Activated CD8-positive, alpha-beta memory T cell treated with anti-CD3 and anti-CD28 coated beads, Interleukin-2, amount 50 U/mL, for 4 hours (primary cell): ENCODE measurements around the gene ACYP1.

Experiments
- DNase-seq: peaks from one replicate; pipeline ENCODE4 v3.0.0-alpha.2; 2020

ACYP1 gene

GRCh38 chr14:75030147-75030546, 33.7 kb downstream of the ACYP1 start:
- no peak for DNase-seq

- no peak for DNase-seq
Measured at GRCh38 chr14:75025876-75026275, 37.9 kb downstream of the ACYP1 start.

- DNase-seq, result no peak
Measured at GRCh38 chr14:75025082-75025481, 38.7 kb downstream of the ACYP1 start.

DNA sequence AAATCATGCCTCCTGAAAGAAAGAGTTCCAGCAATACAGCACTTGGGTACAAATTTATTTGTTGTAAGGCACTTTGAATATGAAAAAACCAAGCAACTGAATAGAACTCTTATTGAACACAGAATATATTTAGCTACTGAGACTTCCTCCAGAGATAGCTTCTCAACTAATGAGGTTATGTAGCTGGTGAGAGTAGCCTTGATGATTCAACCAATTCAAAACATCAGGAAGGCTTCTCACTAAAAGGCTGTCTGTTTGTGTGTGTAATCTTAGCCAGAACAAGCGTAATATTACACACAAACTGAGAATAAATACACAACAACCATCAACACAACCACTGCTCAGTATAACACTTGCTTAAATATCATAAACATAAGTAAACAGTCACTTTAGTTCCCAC, 40.7 kb downstream of the ACYP1 start:
- no peak for DNase-seq

GRCh38 chr14:75022655-75023054, 41.2 kb downstream of the ACYP1 start:
- no peak for DNase-seq

- DNase-seq, result no peak
Measured at GRCh38 chr14:75018694-75019093, 45.1 kb downstream of the ACYP1 start.

DNA sequence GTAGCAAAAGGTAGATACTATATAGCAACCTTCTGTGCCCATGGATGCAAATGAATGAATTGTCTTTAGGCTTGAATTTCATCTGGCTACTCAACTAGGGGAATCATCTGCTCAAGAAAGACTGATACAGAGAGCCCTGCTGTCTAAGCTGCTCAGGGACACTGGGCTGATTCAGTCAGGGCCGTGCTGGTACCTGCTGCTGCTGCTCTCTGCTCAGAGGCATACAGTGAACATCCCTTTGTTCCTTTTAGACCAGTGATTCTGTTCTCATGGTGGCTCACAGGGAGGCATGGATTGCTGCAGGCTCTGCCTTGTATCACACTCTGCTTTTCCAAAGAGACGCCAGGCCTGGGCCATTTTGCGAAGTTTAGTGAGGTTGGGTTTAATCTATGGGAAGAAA, 47.0 kb downstream of the ACYP1 start:
- DNase-seq, result no peak

GRCh38 chr14:75015496-75015895, 48.3 kb downstream of the ACYP1 start:
- DNase-seq, result no peak

DNA sequence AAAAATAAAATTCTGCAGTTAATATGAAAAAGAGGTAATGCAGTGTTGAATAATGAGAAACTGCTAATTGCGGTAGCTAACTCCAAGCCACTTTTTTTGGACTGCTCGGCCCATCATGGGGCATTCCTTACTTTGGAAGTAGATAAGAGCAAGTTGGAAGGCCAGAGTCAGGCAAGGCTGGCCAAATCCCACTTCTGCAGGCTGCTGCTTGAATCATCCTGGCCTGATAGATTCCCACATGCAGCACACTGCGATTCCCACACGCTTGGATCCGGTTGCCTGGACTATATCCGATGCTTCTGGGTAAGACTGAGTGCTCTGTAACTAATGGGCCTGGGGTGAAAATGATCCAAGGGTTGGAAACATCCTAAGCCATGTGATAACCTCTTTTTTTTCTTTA, 50.5 kb downstream of the ACYP1 start:
- no peak for DNase-seq

GRCh38 chr14:75011356-75011994, 52.3 kb downstream of the ACYP1 start:
- no peak for DNase-seq

DNA sequence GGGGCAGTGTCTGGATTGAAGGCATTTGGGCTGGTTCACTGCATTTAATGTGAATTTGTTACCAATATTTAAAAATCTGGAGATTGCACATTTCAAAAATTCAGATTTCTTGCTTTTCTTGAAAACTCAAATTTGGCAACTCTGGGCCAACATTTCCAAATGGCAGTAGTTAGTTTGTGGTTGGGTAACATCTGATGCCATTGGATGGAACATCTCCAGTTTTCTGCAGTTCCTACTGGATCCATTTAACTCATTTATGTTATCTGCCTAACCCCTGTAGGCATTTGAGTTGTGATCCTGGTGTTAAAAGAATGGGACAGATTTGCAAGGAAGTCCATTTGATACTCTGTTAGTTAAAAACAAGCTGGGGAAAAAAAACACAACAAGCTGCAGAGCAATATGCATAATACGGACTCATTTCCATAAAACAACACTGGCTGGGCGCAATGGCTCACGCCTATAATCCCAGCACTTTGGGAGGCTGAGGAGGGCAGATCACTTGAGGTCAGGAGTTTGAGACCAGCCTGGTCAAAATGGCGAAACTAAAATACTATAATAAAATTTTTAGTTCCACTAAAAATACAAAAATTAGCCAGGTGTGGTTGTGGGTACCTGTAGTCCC, 53.2 kb downstream of the ACYP1 start:
- no peak for DNase-seq

- DNase-seq, result no peak
Measured at GRCh38 chr14:75009176-75009575, 54.6 kb downstream of the ACYP1 start.

DNA sequence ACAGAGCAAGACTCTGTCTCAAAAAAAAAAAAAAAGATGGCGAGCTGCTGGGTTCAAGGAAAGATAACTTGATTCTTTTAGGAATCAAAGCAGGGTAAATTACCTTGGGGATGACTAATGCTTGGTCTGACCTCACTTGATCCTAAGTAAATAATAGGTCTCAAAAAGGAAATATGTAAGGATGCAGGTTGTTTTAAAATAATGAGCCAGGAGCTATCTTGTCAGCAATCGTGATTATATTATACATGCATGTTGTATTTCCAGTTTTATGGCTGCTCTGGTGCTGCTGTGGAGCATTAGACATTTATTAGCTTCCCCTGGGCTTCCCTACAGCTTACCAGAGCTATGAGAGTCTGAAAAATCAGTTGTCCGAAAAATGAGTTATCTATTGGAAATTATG, 58.5 kb downstream of the ACYP1 start:
- DNase-seq, result no peak

DNA sequence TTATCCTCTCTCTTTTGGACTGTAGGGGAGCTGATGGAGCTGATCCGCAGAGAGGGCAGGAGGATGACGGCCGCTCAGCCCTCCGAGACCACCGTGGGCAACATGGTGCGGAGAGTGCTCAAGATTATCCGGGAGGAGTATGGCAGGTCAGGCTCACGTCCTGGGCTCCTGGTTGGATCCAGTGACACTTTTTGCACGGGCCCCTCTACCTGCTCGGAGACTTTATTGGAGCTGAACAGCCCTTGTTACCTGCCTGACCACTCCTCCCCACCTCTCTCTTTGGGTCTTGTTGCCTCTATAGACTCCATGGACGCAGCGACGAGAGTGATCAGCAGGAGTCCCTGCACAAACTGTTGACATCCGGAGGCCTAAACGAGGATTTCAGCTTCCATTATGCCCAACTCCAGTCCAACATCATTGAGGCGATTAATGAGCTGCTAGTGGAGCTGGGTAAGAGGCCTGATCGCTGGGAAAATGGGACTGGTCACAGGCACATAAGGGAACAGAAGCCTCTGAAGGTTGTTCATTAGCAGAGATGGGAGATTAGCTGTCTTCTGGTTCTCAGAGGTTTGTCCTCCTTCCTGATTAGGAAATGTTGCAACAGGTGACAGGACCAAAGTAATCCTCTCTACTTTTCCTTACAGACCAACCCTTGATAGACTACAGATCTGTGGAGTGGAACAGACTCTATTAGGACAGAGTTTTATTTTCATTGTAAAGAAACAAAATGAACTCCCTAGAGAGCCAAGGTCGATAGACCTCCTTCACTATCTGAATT, 60.4 kb downstream of the ACYP1 start:
- no peak for DNase-seq
